HG02623 (cell line): ENCODE measurements around the gene PAK5.
A peak's percentile ranks its signal among the peaks of the same experiment; 100 is the strongest.

ENCODE experiments used
- ATAC-seq: cut with Tn5 transposase; IDR thresholded peaks from one replicate; pipeline ENCODE4 v1.9.1; 2021; ENCODE audit warnings: moderate library complexity; ENCODE audit not compliant: unreplicated experiment

PAK5 gene

DNA sequence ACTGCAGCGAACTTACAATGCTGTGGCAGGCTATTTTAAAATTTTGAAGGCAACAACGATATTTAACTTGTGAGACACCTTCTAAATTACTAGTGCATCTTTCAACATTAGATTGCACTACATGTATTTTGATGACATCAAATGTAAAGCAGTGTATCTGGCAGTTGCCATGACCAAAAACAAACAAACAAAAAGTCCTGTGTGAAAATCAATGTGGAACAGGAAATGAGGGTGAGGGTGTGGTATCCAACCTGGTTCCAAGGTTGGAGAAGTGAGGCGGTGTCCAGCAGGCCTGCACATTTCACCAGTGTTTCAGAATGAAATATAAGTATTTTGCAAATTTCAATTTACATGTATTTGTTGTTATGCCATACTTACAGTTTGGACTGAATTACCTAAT, 212.5 kb downstream of the PAK5 start:
- ATAC-seq: no peak

DNA sequence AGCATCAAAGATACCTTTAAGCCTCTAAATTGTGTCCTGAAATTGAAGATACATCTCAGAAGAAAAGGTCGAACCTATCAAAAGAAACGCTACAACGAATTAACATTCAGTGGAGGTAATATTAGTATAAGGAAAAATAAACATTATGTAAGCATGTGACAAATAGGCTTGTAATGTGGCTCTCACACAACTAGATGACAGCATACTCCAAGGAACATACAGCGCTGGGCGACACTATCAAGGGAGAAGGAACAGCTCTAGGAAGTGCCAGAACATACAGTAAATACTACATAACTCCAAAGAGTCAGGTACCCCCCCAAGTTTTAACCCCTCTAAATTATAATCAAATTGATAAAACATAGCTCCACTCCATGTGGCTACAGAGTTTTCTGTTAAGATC, 220.9 kb downstream of the PAK5 start:
- ATAC-seq: no peak

DNA sequence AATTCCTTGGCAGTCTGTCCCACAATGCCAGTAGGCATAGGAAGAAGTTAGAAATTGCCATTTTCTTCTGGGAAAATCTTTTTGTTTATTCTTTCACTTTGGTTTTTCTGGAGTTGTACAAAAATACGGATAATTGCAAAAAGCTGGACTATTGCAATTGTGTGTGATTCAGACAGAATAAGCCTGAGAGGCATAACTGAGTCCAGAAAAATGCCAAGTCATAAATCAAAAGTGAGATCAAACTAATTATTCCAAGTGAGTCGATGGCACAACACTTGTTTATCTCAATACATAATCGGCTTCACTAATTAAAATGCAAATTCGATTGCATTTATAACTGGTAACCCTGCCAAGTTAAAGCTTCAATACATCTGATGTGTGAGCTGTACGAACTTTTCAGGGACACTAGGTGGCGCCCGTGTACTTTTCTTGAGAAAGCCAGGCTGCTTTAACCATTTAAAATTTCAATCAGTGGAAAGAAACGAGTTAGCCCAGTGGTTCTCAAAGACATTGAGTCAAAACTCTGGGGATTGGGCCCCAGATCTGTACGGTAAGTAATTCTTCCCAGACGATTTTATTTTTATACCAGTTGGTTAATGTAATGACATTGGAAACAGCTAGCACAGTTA, 221.9 kb downstream of the PAK5 start:
- ATAC-seq: no peak

DNA sequence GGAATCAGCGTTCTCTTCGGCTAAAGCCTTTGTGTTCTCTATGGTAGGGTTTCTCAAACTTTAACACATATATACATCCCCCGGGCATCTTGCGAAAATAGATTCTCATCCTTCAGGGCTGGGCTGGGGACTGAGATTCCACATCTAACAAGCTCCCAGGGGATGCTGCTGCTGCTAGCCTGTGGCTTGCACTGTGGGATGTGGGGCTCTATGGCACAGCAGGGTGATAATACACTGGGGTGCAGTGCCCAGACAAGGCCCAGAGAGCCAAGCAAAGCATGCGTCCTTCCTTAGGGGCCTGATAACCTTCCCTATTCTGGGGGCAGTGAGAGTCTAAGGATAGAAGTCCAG, 222.4 kb downstream of the PAK5 start:
- ATAC-seq: peak; percentile 8

DNA sequence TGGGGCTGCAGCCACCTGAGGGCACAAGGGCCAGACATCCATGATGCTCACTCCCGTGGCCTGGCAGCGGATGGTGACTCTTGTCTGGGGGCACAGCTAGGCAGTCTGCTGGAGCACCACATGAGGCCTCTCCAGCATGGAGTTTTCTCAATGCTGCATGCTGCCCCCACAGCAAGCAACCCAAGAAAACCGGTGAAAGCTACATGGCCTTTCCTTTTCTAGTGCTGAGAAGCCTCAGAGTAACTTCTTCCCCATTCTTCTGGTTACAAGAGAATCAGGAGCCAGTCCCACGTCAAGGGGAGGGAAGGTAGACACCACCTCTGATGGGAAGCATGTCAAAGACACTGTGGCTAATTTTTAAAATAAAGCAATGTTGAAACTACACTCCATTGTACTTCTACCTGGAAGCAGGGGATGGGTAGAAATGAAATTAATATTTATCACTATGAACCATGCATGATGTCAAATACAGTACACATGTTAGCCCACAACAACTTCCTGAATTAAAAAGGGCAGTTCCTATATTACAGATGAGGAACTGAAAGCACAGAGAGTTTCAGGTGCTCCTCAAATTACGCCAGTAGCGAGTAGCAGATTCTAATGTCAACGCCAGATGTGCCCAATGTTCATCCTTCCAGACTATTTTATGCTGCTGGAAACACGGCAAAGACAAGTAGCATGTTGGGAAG, 223.0 kb downstream of the PAK5 start:
- peak; percentile 99 for ATAC-seq

DNA sequence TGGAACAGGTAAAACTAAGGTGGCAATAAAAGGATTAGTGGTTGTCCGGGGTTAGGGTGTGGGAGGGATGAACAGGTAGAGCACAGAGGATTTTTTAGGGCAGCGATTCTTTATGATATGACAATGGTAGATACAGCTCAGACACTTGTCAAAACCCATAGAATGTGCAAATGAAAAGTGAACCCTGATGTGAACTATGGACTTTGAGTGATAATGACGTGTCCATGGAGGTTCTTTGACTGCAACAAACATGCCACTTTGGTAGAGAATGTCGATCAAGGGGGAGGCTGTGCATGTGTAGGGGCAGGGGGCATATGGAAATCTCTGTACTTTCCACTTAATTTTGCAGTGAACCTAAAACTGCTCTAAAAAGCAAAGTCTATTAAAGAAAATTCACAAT, 223.8 kb downstream of the PAK5 start:
- ATAC-seq: no peak

DNA sequence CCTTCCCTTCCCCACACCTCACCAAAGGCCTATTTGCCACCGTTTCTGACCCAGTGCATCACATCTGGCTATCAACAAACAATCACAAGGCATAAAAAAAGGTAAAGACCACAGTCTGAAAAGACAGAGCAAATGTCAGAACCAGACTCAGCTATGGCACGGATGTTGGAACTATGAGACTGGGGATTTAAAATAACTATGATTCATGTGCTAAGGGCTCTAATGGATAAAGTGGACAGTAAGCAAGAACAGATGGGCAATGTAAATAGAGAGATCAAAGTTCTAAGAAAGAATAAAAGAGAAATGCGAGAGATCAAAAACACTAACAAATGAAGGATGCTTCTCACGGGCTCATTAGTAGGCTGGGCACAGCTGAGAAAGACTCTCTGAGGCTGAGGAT, 225.0 kb downstream of the PAK5 start:
- no peak for ATAC-seq

DNA sequence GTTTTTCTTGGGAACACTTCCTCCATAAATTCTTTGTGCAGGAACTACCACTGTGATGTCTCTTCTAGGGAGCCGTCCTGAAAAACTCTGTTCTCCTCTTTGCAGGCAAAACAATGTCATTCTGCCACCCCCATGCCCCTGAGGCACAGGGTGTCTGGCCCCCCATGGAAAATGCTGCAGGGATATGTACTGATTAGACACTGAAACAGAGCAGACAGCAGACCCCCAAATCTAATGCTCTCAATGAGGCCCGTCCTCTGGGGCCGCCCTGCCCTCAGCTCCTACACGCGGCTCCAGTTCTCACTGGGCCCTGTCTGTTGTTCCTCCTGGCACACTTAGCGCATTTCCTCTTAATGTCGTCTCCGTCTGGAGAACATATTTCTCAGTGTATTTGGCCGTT, 227.0 kb downstream of the PAK5 start:
- no peak for ATAC-seq

DNA sequence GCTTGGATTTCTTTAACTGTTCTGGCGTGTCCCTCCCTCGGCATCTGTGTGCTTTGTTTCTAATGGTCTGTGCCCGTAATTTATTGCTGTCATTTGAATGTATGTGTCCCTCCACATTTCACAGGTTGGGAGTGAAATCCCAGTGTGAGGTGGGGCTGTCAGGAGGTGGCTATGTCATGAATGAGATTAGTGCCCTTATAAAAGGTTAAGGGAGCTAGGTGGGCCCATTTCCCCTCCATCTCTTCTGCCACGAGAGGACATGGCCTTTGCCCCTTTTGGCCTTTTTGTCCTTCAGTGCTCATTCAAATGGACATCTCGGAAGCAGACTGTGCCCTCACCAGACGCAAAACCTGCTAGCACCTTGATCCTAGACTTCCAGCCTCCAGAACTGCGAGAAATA, 228.2 kb downstream of the PAK5 start:
- ATAC-seq: no peak

DNA sequence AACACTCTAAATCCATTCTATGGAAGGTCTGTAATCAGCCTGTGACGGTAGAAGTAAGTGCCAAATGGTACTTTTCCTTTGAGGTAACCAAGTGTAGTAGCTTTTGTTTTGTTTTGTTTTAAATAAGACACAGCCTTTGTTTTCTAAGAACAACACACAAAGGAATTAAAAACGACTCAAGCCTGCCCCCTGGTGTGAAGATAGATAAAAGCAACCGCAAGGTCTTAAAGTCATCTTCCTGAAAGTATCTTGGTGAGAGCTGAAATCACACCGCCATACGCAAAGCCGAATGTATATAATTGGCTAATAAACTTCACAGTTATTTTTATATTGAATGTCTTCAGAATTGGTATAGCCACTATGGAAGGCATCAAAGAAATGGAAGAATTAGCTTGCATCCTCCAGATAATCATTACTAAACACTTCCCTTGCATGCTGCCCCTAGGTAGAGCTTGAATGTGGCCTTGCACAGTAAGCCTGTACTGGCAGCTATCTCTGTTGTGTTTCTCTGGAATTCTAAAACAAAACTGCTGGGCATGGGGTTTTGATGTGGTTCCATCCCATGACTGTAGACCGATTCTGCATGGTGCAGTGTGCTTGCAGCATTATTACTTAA, 228.9 kb downstream of the PAK5 start:
- ATAC-seq: peak; percentile 62

DNA sequence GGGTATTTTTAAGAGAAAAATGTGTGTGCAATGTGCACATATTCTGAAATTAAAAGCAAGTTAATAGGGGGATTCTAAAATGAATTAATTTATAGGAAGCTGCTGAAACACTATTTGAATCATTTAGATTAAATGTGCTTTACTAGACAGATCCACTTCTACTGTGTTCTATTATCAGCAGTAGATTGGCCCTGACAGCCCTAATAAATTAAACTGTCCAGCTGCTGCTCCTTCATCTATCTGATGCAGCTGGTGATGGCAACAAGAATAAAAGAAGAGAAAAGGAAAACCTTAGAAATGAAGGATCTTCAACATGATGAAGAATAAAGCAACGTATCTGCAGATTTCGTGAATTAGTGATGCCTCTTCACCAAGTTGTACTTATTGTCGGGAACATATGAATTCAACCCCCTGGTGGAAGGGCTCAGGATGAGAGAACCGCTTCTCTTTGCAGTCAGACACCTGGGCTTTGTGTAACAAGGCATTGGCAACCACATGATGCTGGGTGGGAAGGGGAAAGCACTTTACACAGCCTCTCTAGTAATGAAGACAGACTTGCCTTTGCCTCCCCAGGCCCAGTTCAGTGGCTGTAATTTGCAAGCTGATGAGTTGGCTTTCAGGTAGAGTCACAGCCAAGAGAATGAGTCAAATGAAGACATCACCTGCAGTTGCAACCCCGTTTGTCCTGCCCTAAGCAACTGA, 230.1 kb downstream of the PAK5 start:
- ATAC-seq: no peak

DNA sequence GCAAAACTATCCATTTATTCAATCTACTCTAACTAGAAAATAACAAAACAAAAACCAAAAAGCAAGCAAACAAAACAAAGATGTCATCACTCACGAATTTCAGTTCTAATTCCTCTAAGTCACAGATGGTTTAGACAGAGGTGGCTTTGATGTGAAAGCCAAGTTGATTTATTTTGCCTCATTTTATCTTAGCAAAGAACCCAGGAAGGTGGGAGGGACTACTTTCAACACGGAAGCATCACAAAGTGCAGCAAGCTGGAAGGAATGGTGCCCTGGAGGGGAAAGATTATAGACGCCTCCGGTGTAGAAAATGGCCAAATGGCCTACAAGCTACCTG, 236.1 kb downstream of the PAK5 start:
- no peak for ATAC-seq

DNA sequence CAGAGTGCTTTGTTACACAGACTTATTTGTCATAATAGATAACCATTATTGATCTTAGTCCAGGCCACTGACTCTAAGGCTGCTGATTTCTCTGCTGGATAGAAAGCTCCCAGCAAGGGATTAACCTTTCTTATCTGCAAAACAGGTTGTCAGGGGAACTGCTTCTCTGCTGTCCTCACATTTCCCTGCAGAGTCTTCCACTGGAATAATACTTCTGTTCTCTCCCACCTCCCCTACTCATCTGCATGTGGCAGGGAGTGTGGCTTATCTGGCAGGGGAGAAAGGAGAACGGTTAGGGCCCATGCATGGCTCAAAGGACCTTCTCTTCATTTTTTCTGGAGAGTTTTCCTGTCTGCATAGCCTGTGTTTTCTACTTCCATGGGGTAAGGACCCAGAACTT, 238.3 kb downstream of the PAK5 start:
- no peak for ATAC-seq

DNA sequence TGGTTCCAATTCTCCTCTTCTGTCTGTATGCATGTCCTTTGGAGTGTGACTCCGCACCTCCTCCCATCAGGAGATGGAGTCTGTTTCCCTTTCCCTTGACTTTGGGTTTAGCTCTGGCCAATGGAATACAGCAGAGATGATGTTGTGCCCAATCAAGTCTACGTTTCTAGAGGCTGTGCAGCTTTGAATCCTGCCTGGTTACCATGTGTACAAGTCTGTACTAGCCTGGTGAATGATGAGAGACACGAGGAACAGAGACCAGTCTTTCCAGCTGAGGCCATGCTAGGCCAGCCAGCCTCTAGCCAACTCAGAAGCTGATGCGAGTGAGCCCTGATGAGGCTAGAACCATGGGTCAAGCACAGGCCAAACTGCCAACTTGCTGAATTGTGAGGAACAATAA, 241.3 kb downstream of the PAK5 start:
- ATAC-seq: no peak

DNA sequence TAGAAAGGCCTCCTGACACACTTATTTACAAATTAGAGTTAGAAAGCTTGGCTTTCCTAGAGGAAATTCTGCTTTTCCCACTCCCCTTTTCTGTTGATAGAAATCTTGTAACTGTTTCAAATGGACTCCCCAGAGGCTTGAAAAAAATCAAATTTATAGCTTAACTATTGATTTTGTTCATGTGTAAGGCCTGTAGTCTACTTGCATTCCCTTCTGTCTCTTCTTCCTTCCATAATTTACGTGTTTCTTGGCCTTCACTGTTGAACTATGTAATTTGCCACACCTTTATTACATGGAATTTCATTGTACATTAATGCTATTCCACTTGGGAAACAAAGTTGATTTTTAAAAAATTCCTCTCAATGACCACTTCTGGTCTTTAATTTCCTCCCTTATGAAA, 243.1 kb downstream of the PAK5 start:
- no peak for ATAC-seq

DNA sequence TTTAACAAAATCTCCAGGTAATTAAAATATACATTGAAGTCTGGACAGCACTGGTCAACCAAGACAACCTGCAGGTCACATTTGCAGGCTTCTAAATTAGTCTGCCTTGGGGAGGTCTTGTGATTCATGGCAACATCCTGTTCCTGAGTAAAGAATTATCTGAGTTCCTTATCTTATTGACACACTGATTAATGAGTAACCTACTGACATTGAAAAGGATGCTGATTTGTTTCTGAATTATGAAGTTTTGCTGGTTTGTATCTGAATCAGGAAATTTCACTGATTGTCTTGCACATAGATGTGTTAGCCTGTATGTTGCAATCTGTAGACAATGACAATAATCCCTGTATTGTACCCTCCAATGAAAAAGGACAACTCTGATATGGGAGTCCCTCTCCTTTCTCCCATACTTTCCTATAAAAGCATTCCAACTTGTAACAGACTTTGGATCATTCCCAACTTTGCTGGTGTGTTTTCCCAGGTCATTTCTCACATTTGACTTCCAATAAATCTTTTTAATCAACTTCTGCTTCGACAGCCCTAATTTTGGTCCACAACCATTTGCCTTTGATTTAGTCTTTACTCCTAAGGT, 244.5 kb downstream of the PAK5 start:
- ATAC-seq: no peak

DNA sequence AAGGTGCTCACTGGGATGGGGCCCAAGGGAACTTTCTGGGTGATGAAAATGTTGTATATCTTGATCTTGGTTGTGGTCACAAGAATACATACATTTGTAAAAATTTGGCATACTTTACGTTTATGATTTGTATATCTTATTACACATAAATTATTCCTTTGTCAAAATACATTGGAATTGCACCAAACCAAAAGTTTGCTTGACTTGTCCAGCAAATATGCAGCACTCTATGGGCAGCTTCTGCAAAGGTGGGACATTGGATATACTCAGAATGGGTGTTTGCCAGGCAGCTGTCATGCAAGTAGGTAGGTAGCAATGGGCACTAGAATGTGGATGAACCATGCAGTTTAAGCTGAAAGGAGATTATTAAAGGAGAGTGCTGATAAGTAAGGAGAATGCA, 246.5 kb downstream of the PAK5 start:
- no peak for ATAC-seq

DNA sequence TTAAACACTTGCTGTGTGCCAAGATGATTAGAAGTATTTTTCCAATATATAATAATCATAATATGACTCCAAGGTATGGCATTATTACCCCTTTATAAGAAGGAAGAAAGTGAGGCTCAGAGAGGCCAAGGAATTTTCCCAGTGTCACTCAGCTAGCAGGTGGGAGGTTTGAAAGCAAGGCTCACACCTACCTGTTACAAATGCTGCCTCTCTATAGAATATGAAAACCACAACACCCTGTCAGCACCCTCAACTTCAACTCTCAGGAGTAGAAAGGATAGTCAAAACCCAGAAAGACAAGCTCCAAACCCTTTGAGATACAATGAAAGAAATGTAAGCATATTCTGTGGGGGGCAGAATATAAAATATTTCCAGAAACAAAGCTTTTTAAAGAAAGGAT, 247.8 kb downstream of the PAK5 start:
- ATAC-seq: no peak

DNA sequence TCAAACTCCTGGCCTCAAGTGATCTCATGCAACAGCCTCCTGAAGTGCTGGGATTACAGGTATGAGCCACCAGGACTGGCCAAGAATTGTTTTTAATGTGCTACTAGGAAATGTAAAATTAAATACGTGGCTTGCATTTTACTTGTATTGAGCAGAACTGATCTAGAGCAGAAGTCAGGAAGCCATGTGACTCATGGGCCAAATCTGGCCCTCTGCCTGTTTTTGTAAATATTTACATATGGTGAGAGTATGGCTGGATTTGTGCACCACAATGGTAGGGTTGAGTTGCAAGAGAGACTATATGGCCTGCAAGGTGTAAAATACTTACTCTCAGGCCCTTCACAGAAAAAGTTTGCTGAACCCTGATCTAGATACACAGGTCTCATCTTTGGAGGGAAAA, 248.7 kb downstream of the PAK5 start:
- no peak for ATAC-seq

DNA sequence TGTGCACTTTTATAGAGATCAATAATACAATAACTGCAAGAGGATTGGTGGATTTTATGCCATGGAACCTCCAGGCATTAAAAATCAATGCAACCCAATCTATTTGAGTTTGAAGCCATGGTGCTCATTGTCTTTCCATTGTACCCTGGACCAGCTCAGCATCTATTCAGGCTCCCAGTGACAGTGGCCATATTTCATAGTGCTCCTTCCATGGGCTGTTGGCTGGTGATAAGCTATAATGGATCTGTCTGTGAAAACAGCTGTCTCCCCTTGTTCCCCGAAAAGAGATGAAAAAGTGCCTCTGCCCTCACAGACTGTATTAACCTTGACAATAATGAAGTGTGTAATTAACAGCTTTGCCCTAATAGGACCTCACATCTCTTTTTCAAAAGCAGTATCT, 250.2 kb downstream of the PAK5 start:
- no peak for ATAC-seq

DNA sequence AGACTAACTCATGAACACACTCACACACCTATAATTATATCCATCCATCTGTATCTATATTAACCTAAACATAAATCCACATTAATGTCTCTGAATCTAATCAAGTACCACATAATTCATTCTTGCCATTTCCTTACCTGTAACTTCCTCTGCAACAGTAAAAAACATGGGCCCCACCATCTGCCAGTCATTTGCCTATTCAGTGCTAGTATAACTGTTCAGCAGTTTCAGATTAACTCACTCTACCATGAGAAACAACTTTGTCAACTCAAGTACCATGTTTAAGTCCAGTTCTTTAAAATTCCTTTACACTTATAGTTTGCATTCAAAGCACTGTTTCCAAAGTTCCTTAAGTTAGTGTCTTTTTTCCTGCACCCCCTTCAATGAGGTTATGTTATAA, 255.7 kb downstream of the PAK5 start:
- no peak for ATAC-seq

DNA sequence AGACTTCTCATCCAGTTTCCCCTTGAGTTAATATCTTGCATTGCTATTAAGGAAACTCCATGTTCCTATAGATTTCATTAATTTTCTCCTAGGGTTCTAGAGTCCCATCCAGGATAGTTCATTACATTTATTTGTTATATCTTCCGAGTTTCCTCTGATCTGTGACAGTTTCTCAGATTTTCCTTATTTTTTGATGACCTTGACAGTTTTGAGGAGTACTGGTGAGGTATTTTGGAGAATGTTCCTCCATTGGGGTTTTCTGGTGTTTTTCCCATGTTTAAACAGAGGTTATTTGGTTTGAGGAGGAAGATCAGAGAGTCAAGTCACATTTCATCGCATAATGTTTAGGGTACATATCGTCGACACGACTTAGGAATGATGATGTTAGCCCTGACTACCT, 256.7 kb downstream of the PAK5 start:
- ATAC-seq: no peak
